GM19240 (cell line): ENCODE results near the gene MAN1A1.

Experiments
- DNase-seq: peaks from one replicate; pipeline ENCODE4 v3.0.0; 2011; ENCODE audit warnings: low spot score; ENCODE audit not compliant: insufficient read length

The MAN1A1 gene

GRCh38 chr6:119273272-119274196 lies 76.0 kb downstream of the MAN1A1 start:
- no peak for DNase-seq

- no peak for DNase-seq
Observed at GRCh38 chr6:119270545-119270944, 79.0 kb downstream of the MAN1A1 start.

- no peak for DNase-seq
Observed at GRCh38 chr6:119269266-119270103, 80.1 kb downstream of the MAN1A1 start.

DNA sequence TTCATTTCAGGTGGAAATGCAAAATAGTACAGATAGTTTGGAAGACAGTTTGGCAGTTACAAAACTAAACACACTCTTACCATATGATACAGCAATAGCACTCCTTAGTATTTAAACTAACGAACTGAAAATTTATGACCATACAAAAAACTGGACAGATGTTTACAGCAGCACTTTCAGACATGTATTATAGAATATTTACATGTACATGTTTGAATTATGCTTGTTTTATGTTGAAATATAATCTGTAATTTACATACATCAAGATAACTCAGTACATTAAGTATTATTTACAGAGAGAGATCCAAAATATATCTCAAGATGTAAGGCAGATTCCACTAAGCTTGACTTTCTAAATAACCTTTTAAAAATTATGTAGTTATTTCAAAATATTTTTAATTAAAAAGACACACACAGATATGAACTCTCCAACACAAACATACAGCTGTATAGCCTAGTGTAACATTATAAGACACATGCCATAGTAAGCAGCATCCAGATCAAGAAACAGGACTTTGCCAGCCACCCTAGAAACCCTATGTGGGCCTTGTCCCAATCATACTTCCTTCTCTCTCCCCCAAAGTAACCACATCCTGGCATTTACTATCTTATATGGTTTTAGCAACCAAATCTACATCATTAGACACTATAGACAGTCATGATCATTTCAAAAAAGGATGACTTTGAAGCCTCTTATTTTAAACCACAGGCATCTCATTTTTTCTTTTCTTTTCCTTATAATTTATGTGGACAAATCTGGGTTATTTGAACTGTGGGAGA lies 82.2 kb downstream of the MAN1A1 start:
- DNase-seq = no peak

DNA sequence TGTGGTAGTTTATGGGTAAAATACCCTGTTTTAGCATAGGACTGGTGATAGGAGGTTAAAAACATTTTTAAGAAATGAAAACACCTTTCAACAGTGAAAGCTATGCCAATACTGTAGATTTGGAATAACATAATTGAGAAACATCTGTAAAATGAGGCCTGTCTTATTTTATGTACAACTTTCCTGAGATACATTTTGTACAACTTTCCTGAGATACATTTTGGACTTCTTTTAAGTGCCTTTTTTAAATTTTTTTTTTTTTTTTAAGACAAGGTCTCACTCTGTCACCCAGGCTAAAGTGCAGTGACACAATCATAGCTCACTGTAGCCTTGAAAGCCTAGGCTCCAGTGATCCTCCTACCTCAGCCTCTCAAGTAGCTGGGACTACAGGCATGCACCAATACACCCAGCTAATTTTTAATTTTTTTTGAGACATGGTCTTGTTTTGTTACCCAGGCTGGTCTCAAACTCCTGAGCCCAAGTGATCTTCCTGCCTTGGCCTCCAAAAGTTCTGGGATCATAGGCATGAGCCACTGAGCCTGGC lies 84.6 kb downstream of the MAN1A1 start:
- no peak for DNase-seq

DNA sequence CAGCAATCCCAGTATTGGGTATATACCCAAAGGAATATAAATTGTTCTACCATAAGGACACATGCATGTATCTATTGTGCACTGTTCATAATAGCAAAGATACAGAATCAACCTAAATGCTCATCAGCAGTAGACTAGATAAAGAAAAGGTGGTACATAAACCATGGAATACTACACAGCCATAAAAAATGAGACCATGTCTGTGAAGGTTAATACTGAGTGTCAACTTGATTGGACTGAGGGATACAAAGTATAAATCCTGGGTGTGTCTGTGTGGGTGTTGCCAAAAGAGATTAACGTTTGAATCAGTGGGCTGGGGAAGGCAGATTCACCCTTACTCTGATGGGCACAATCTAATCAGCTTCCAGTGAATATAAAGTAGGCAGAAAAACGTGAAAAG lies 86.9 kb downstream of the MAN1A1 start:
- no peak for DNase-seq

GRCh38 chr6:119261944-119262284 lies 87.6 kb downstream of the MAN1A1 start:
- DNase-seq = no peak

DNA sequence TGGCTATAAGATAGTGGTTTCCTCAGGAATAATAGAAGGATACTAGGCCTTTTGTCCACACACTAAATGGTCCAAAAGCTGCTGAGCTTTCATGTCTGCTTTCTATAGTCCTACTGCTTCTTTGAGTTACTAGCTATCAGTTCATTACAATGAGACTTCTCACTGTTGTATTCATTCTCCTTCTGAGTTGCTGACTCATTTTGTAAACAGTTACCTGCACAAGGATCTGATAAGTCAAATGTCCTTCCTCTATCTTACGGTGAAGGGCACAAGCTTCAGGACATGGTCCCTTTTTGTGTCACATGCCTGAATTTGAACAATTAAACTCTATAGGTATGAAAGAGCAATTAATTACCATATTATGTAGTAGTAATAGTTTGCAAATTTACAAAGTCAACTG lies 90.5 kb downstream of the MAN1A1 start:
- DNase-seq = no peak

GRCh38 chr6:119257726-119258125 lies 91.8 kb downstream of the MAN1A1 start:
- DNase-seq = no peak

DNA sequence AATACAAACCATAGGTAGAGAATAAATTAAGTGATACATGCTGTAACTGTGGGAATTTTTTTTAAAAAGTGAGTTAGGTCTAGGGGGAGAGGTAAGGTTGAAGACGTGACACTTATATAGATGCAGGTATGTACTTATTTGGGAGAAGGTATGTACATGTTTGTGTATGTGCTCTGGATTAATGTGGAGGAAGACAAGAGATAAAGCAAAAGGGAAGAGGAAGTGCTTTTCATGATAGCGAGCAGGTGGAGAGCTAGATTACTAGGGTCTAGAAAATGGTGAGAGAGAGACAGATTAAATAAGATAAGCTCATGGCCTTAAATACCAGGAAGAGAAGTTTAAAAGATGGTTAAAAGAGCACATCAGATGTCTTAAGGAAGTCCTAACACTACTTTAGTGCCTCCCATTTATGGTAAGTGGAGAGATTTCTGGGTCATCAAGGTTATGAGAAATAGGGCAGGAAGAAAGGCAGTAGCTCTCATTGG lies 92.5 kb downstream of the MAN1A1 start:
- DNase-seq = no peak

GRCh38 chr6:119256392-119256791 lies 93.2 kb downstream of the MAN1A1 start:
- no peak for DNase-seq

DNA sequence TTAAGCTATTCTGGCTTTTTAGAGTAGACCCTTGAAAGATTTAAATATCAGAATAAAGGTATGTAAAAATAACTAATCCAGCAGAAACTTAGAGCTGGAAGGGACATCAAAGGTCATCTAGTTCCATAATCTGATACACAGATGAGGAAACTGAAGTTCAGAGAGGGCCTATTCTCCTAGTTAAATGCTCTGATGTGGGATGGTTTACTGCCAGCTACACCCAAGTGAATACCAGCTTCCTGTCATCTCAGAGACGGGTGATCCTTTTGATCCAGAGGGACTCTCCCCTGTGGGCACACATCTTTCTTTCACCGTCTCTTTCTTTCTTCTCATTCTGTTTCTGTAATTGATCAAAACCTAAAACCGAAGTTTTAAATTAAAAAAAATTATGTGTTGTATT lies 94.1 kb downstream of the MAN1A1 start:
- DNase-seq = no peak

DNA sequence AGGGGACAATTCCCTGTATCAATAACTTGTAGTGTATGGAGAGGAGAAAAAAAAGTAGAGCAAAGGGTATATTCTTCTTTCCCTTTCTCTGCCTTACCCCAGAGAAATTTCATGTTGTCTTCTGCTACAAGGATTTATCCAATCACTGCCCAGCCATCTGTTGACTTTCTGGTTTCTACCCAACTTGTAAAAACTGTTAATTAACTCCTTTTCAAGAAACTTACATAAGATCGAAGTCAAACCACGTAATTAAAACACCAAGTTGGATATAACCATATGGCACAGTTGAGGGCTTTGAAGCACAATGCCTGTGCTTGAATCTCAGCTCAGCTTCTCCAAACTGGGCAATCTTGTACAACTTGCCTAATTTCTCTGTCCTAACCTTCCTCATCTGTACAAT lies 99.5 kb downstream of the MAN1A1 start:
- no peak for DNase-seq

- no peak for DNase-seq
Observed at GRCh38 chr6:119249319-119249718, 100.2 kb downstream of the MAN1A1 start.

- DNase-seq = no peak
Observed at GRCh38 chr6:119247504-119247903, 102.1 kb downstream of the MAN1A1 start.

- no peak for DNase-seq
Observed at GRCh38 chr6:119243657-119244056, 105.9 kb downstream of the MAN1A1 start.

DNA sequence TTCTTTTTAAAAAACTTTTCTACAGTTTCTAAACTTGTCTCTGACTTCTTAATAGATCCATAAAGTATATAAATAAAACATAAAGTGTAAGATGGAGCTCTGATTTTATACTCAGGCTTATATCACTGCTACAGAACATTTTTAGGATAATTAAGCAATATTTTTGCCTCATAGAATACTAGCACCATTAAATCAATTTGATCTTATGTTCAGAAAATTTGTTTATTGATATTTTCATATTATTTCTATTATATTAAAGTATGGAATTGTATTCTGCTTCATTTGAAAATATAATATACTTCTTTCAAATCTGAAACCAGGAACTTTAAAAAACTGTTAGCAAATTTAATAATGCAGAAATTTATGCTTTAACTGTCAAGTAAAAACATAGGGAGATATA lies 106.5 kb downstream of the MAN1A1 start:
- DNase-seq = no peak

GRCh38 chr6:119241540-119242309 lies 107.8 kb downstream of the MAN1A1 start:
- DNase-seq = no peak

DNA sequence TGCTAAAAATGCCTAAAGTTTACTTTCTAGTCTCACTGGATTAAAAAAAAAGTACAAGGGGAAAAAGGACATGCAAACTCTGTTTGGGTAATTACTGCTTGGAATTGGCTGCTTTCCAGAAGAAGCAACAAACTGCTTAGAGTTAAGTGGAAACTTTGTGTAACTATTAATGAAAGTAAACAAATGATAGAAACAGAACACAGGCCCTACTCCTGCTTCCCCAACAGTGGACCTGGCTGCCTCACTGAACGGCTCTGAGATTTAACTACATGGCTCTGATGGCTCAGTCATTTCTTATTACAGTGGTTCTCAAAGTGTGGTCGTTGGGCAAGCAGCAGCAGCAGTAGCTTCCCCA lies 108.5 kb downstream of the MAN1A1 start:
- no peak for DNase-seq

DNA sequence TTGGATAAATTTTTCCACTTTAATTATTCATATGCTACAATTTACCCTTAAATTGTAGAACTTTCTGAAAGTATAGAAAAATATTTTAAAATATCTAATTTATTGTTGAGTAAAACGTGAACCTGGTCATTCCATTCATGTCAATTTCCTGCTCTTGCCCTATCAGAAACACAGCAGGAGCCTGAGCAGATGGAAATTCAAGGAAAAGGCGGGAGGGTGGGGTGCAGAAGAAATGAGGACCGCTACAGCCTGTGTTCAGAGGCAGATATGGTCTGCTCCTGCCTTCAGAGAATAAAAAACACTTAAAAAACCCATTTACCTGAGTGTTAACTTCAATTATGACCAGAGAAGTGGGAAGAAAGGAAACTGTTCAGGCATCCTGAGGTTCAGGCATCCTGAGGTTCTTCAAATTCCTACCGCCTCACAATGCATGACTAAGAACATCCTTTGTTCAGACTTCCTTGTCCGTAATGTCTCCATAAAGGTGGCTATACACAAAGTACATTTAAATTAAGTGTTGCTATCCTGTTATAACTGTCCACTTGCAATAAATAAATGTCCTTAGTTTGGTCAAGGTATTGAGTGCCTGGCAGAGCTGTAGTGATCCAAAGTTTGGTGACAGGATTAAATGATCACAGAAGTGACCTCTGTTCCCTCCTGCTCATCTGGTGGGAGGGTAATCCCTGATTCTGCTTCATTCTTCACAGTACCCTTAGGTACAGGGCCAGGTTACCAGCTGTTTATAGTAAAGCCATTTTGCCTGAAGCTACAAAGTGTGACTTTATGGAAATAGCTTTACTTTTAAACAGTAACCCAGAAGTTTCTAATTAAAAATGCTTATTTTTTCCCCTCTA lies 109.1 kb downstream of the MAN1A1 start:
- DNase-seq = no peak
